ENCODE data around the gene AP3S2.
"Not testable (repeated sequence)": the region's sequence is repeated elsewhere in the genome, so short reads cannot be mapped to it uniquely, and the experiment has no call there.

The AP3S2 gene

GRCh38 chr15:89863918-89864317, 29.9 kb downstream of the AP3S2 start:
- DNase-seq: no peak

- no peak for DNase-seq
Observed at GRCh38 chr15:89860891-89861290, 32.9 kb downstream of the AP3S2 start.

DNA sequence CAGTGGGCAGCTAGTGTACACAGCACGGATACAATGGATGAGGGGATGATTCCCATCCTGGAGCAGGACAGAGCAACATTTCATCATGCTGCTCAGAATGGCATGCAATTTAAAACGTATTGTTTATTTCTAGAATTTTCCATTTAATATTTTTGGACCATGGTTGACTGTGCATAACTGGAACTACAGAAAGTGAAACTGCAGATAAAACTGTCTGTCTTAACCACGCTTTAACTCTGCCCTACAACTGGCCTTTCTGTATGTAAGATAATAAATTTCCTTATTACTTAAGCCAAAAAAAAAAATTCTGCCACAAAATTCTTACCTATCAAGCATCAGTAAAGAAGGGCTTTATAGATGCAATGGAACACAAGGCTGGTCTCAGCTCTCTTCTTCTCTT, 33.4 kb downstream of the AP3S2 start:
- no peak for DNase-seq

GRCh38 chr15:89858661-89859458, 34.9 kb downstream of the AP3S2 start:
- DNase-seq: no peak

DNA sequence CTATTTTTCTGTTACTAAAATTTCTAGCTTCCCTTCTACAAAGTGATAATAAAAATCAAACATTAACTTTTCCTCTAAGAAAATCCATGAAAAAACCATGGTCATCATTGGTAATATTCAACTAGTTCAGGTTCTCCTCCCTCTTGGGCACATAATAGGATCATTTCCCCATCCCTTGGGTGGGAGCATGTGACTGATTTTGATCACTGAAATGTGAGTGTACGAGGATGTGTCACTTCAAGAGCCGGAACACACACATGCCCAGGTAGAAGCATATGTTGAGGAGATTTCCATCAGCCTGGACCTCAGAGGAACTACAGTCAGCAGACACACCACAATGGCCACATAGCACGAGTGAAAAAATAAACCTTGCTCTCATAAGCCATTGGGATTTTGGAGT, 36.1 kb downstream of the AP3S2 start:
- no peak for DNase-seq

DNA sequence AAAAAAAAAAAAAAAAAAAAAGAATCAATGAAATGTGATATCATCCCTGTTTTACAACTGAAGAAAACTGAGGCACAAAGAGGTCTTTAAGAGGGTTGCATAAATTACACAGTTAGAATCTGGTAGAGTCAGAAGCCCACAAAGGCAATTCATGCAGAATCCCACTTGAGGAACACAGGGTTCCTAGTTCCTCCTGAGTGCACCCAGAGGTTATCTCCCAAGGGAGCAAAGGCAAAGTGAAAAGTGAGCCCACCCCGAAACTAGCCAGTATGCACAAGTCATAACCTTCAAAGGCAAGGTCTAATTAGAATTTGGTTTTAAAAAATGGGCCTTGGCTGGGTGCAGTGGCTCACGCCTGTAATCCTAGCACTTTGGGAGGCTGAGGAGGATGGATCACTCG, 37.8 kb downstream of the AP3S2 start:
- no peak for DNase-seq

GRCh38 chr15:89854863-89855262, 38.9 kb downstream of the AP3S2 start:
- DNase-seq: not testable (repeated sequence)

DNA sequence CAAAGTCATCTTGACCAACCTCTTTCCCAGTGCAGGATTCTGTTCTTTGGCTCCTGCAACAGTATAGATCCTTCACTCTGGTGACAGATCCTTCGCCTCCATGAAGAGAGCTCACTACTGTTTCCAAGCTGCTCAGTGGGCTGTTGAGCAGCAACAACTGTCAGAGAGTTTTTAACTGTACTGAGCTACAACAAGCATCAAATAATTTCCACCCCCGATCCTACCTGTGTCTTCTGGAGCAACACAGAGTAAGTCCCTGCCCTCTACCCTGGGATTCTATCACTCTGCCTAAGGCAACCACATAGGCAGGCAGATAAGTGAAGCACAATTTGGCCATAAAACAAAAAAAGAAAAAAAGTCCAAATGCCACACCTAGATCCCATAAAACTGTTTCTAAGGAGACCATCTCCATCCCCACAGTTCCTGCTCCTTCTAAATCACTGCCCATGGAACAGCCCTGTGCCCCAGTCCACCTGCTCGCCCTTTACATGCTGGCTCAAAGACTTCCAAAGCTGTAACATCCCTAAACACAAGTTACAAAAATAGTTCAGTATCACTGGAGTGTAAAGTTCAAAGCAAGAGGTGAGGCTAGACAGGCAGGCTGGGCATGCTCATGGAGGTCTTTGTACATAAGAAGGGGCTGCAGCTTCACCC, 41.3 kb downstream of the AP3S2 start:
- no peak for DNase-seq

- no peak for DNase-seq
Observed at GRCh38 chr15:89851673-89852341, 42.0 kb downstream of the AP3S2 start.

- no peak for DNase-seq
Observed at GRCh38 chr15:89848970-89849292, 44.9 kb downstream of the AP3S2 start.

GRCh38 chr15:89847101-89847500, 46.7 kb downstream of the AP3S2 start:
- no peak for DNase-seq

- no peak for DNase-seq
Observed at GRCh38 chr15:89845305-89845893, 48.4 kb downstream of the AP3S2 start.

DNA sequence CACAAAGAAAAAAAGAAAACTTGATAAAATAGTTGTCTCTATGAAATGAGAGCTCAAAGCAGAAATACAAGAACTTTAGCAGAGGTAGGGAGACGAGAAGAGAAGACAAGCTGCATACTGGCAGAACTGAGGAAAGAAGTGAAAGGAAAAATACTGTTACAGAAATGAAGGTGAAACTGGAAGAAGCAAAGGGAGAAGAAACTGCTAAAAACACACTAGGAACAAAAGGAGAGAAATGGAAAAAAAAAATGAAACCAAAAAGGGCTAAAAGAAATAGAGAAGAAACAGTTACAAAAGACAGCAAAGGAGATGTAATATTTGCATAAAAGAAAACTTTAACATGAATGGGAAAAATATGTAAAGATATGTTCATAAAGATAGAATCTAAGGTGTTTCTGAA, 51.8 kb downstream of the AP3S2 start:
- no peak for DNase-seq

- DNase-seq: no peak
Observed at GRCh38 chr15:89841306-89841705, 52.5 kb downstream of the AP3S2 start.

DNA sequence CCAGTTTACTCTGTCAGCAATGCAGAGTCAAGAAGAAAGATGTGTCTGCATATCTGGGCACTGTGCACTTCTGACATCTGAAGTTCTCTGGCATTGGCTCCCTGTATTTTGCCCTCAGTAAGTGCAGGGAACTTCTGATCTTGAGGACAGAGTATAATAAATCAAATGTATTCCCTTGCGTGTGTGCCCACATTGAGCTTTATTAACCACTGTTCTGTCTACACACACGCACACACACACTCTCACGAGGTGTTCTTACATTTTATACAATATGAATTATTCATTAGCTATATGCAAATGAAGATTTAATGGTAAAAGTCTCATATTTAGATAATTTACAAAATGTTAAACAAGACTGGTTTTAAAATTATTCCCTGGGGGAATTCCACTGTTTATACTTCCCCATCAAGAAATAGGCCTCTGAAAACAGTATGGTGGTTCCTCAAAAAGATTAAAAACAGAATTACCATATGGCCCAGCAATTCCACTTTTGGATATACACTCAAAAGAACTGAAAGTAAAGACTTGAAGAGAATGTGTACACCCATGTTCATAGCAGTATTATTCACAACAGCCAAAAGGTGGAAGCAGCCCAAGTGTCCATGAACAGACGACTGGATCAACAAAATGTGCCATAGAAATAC, 54.5 kb downstream of the AP3S2 start:
- DNase-seq: no peak

DNA sequence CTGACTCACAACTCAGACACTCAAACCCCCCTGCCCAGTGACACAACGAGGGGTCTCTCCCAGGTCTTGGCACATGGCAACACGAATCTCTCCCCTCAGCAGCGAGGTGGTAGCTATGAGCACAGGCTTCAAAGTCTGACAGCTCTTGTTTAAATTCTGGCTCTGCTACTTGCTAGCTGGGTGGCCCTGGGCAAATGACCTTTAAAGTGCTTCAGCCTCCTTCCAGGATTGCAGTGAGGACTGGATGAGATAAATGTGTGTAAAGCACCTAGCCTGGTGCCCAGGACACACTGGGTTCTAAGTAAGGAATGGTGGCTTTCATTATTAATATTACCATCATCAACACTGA, 56.0 kb downstream of the AP3S2 start:
- no peak for DNase-seq

DNA sequence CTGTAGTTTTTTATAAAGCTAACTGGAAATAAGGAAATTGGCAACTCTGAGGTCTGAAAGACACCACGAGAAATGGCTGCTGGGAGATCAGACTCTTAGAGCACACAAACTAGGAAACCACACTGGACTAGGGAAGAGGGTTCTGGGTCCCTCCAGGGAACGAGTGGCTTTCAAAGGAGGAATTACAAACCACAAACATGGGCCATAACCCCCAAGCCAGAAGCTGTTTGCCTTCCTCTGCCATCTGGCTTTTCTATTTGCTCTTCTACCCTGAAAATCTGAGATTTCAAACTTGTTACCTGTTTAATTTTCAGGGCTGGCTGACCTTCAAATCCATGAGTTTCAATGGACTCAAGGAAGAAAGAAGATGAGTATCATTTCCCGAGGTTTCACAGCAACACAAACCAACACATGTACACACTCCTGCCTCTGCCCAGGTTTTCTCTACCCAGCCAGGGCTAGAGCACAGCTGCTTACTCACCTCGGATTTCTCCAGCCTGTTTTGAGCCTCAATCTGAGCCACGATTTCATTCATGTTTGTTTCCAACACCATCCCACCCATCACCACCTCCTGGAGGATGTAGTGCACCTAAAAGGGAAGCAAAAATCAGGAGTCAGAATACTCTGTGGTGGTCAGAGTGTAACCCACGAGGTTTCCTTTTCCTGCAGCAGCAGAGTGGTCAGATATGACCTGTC, 56.5 kb downstream of the AP3S2 start:
- no peak for DNase-seq

- DNase-seq: no peak
Observed at GRCh38 chr15:89836267-89837133, 57.3 kb downstream of the AP3S2 start.

- no peak for DNase-seq
Observed at GRCh38 chr15:89835176-89835564, 58.6 kb downstream of the AP3S2 start.

DNA sequence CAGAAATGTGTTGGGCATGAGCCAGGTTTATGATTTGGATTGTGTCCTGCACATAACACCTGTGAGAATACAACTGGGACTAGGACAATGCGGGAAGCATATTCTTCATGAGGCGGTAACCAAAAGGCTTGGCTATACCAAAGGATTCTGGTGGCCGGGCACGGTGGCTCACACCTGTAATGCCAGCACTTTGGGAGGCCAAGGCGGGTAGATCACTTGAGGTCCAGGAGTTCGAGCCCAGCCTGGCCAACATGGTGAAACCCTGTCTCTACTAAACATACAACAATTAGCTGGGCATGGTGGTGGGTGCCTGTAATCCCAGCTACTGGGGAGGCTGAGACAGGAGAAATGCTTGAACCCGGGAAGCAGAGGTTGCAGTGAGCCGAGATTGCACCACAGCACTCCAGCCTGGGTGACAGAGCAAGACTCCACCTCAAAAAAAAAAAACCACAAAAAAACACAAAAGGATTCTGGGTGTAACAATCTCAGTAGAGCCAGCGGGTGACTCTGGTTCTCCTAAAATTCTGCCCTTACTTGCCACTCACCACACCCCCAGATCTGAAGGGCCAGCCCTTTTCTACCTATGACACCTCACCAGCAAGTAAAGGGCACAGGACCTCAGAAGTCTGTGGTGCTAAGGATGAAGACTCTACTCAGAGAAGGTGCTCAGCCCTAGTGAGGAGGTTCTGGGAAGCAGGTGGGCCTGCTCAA, 59.2 kb downstream of the AP3S2 start:
- DNase-seq: not testable (repeated sequence)

DNA sequence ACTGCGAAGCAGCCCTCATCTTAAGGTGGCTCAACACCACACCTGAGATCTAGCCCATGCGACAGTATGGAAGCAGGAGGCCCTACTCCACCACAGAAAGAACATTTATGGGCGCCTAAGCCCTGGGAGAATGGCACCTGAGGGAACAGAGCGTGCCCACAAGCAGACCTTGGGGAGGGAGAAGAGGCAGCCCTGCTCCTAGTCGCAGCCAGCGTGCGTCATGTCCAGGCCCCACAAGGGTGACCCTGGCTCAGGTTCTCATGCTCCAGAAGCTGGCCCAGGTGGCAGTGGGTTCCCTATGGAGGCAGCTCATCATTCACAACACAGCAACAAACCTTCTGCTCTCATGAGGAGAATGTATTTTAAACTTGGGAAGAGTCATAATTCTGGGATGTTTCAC, 59.8 kb downstream of the AP3S2 start:
- no peak for DNase-seq
